ENCODE data around the gene NUP188.
"Not testable (repeated sequence)": the region's sequence is repeated elsewhere in the genome, so short reads cannot be mapped to it uniquely, and the experiment has no call there.

The NUP188 gene

DNA sequence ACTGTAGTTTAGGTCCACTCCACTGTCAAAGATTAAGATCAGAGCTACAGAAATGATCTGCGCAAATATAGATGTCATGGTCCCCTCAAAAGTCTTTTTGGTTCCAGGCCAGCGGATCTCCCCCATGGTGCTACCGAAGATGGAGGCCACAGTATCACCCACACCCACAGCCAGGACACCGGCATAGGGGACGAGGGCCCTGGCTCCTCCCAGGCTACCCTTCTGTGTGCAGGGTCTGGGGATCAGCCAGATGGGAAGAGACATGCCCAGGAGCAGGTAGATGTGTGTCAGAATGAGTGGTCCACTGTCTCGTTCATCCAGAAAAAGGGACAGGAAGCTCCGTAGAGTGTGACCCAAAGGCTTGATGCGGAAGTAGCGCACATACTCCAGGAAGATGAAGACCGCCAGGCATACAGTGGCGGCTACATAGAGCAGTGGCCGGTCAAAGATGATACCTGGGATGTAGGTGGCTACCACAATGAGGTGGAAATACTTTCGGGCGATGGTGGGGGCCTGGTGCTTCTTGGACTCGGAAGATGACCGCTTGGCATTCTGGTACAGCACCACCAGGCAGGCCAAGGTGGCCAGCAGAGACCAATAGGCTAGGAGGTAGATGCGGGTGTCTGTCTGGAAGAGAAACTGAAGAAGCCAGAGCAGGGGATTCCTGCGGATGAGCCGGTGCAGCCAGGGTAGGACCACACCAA lies 1.5 kb upstream of the NUP188 start:
- DNase-seq (ENCODE audit: low read depth), result no peak

- no peak for DNase-seq (ENCODE audit: low read depth)
Observed at GRCh38 chr9:128946571-128947276, 775 bp upstream of the NUP188 start.

DNA sequence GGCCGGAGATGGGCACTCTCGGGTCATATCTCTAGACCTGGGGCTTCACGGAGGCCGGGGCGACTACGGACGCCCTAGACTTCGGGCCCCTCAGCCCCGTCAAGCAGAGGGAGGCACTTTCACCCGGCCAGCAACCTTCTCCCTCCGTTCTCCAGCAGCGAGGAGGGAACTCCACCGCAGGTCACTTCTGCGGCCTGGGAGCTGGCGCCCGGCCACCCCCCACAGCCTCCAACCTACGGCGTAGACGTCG lies 297 bp upstream of the NUP188 start:
- no peak for DNase-seq (ENCODE audit: low read depth)

DNA sequence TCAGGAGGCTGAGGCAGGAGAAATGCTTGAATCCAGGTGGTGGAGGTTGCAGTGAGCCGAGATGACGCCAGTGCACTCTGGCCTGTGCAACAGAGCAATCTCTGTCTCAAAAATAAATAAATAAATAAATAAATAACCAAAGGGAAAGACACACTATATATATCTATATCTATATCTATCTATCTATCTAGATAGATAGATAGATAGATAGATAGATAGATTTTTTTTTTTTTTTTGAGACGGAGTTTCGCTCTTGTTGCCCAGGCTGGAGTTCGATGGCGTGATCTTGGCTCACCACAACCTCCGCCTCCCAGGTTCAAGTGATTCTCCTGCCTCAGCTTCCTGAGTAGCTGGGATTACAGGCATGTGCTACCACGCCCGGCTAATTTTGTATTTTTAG lies 13.9 kb downstream of the NUP188 start:
- not testable (repeated sequence) for DNase-seq (ENCODE audit: low read depth)

- no peak for DNase-seq (ENCODE audit: low read depth)
Observed at GRCh38 chr9:128969491-128969890, 22.0 kb downstream of the NUP188 start.

DNA sequence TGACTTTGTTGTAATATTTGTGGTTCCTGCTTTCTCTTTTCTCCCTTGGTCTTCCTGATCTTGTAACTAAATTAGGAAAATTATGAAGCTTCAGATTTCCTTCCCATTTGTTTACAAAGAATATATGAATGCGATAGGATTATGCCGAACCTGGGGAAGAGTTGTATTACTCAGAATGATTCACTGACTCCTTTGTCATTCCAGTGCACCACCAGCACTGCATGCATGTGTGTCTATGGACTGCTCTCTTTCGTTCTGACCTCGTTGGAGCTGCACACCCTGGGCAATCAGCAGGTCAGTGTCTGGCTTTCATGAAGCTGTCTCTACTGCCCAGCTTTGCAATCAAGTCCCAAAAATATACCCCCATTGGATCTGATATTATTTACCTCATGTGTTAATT lies 25.5 kb downstream of the NUP188 start:
- DNase-seq (ENCODE audit: low read depth), result no peak

- DNase-seq (ENCODE audit: low read depth), result no peak
Observed at GRCh38 chr9:128979111-128979510, 31.6 kb downstream of the NUP188 start.

DNA sequence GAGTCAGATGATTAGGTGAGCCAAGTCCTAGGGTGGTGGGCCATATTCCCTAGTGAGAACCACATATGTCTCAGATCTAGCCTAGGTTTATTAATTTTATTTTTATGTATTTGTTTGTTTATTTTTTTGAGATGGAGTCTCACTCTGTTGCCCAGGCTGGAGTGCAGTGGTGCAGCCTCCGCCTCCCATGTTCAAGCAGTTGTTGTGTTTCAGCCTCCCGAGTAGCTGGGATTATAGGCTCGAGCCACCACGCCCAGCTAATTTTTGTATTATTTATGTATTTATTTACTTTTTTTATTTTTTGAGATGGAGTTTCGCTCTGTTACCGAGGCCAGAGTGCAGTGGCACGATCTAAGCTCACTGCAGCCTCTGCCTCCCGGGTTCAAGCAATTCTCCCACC lies 36.0 kb downstream of the NUP188 start:
- DNase-seq (ENCODE audit: low read depth), result no peak

- DNase-seq (ENCODE audit: low read depth), result no peak
Observed at GRCh38 chr9:128986671-128987070, 39.2 kb downstream of the NUP188 start.

- no peak for DNase-seq (ENCODE audit: low read depth)
Observed at GRCh38 chr9:128987805-128988204, 40.3 kb downstream of the NUP188 start.

- DNase-seq (ENCODE audit: low read depth), result no peak
Observed at GRCh38 chr9:128992995-128993394, 45.5 kb downstream of the NUP188 start.

GRCh38 chr9:128995791-128996190 lies 48.3 kb downstream of the NUP188 start:
- no peak for DNase-seq (ENCODE audit: low read depth)

- no peak for DNase-seq (ENCODE audit: low read depth)
Observed at GRCh38 chr9:128998462-128998861, 51.0 kb downstream of the NUP188 start.

DNA sequence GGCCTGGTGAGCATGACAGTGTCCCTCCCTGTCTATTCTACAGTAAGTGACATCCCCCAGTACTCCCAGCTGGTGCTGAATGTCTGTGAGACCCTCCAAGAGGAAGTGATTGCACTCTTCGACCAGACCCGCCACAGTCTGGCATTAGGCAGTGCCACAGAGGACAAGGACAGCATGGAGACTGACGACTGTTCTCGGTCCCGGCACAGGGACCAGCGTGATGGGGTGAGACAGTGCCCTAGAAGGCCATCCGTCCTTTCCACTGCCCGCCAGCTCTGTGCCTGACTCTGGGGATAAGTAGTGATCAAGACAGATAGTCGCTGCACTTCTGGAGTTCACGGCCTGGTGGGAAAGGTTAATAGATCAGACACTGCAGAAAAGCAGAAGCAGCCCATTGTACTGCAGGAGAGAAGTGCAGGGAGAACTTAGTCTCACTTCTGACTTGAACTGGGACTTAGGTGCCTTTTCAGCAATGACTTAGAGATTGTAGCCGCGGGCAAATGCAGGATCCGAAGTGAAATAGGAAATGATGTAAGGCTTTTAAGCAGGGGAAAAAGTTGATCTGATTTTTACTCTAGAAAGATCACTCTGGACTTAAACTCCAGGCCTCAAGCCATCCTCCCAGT lies 52.2 kb downstream of the NUP188 start:
- DNase-seq (ENCODE audit: low read depth), result no peak

DNA sequence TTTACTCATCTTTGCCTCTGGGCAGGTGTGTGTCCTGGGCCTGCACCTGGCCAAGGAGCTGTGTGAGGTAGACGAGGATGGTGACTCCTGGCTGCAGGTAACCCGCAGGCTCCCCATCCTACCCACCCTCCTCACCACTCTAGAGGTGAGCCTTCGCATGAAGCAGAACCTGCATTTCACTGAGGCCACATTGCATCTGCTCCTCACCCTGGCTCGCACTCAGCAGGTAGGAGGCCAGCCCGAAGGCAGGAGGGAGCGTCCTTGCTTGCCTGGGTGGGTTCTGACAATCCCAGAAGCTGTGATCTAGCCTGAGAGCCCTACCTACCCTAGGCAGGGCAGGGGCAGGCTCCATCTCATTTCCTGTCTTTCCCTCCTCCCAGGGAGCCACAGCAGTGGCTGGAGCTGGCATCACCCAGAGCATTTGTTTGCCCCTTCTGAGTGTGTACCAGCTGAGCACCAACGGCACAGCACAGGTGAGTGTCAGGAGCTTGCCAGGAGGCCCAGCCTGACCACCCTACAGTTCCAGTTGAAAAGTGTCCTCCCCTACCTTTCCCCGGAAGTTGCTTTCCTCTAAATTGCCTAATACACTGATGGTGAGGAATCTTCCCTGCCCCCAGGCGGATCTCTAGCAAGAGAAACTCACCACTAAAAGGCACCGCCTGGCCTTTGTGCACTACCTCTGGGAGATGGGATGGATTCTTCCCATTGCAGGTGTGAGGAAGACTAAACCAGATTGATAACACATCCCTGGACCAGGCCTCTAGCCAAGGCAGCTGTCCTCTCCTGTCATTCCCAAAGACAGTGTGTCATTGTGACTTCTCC lies 54.2 kb downstream of the NUP188 start:
- DNase-seq (ENCODE audit: low read depth), result no peak

DNA sequence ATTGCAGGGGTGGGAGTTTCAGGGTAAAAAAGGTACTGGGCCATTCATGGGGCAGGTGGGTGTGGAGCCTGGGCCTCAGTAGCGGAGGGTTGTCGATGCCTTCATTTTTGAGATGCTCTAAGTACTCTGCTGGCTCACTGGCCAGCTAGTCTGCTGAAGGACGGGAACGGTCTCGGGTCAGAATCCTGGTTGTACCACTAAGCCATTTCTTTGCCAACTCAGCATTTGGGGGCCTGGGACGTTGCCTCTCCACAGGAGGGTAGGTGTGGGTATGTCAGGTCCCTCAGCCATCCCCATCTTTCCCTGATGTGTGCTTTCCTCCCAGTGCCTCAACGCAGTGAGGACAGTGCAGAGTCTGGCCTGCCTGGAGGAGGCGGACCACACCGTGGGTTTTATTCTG lies 55.5 kb downstream of the NUP188 start:
- DNase-seq (ENCODE audit: low read depth), result no peak

- DNase-seq (ENCODE audit: low read depth), result not testable (repeated sequence)
Observed at GRCh38 chr9:129004173-129004572, 56.7 kb downstream of the NUP188 start.

DNA sequence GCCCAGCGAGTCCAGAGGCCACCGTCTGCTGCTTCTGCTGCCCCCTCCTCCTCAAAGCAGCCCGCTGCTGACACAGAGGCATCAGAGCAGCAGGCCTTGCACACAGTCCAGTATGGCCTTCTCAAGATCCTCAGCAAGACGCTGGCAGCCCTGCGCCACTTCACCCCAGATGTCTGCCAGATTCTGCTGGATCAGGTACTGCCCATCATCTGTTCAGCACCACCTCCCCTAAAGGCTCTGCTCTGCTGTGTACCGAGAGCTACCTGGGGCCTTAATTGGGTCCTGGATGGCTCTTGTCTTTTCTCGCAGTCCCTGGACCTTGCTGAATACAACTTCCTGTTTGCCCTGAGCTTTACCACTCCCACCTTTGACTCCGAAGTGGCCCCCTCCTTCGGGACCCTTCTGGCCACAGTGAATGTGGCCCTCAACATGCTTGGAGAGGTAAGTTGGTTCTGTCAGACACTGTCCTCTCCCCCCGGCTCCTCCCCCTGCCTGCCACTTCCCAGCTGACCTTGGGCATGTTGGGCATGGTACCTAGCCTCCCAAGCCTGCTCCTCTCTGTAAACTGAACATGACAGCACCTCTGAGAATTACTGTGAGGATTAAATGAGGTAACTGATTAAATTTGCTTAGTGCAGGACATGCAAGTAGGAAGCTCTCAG lies 58.0 kb downstream of the NUP188 start:
- DNase-seq (ENCODE audit: low read depth), result no peak

DNA sequence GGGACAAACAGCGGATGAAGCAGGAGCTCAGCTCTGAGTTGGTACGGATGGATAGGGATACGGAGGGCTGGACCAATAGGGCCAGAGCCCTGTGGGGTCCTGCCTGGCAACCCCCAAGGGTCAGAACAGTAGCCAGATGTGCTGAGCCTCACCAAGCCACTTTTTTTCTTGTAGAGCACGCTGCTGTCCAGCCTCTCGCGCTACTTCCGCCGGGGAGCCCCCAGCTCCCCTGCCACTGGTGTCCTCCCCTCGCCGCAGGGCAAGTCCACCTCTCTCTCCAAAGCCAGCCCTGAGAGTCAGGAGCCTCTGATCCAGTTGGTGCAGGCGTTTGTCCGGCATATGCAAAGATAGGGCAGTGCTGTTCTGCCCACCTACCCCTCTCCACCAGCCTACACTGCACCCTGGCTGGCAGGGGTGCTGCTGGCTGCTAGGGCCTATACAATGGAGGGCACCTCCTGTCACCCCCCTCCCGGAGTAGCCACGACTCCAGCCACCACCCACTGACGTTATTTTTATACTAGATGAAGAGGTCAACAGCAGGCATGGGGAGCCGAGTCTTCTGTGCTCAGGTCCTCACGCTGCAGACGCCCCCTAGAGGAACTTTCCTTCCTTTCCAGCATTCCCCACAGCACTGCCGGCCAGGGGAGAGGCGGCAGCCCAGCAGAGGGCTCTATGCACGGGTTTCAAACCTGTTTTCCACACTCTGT lies 59.0 kb downstream of the NUP188 start:
- DNase-seq (ENCODE audit: low read depth), result peak; percentile 12

DNA sequence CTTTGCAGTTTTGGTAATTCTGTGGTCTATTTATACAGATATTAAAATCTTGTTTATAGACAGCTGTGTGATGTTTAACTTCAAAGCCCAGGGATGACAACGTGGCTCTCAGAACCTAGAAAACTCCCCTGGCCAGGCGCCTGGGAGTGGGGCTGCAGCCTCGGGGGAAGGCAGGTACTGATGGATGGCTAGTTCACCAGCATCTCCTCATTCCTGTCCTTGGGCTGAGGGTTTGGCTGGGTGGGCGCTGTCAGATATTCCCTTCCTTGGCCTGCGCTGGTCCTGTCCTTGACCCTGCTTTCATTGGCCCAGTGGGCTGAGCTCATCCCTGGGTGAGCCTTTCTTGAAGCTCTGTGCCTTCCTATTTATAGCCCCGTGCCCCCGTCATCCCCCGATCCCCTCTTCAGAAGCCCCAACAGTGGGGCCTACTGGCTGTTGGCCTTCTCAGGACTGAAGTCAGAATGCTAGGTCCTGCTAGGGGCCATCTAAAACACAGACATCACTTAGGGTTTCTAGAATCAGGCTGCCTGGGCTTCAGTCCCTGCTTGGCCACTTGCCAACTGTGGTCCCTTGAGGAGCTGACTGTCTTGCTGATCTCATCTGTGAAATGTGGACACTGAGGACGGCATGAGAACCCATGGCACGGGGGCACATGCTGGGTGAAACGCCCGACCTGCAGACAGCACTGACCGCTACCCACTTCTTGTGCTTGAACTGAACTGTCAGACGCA lies 59.7 kb downstream of the NUP188 start:
- no peak for DNase-seq (ENCODE audit: low read depth)
